Activated T-cell treated with anti-CD3 and anti-CD28 coated beads, Interleukin-2, amount 50 U/mL, for 48 hours (primary cell): Measurements from ENCODE around the gene PDGFB.
A peak's percentile ranks its signal among the peaks of the same experiment; 100 is the strongest.

ENCODE experiments used
- DNase-seq, 2 experiments: peaks; one replicate each; pipeline ENCODE4 v3.0.0-alpha.2; 2020

The PDGFB gene

DNA sequence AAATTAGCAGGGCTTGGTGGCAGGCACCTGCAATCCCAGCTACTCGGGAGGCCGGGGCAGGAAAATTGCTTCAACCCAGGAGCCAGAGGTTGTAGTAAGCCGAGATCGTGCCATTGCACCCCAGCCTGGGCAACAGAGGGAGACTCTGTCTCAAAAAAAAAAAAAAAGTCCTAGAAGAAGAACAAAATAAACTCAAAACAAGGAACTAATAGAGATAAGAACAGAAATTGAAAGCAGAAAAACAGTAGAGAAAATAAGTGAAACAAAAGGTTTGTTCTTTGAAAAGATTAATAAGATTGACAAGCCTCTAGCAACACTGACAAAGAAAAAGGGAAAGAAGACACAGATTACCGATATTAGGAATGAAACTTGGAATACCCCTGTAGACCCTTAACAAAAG, 47.2 kb downstream of the PDGFB start:
- DNase-seq: no peak

- no peak for DNase-seq
Measured at GRCh38 chr22:39194098-39194497, 50.7 kb downstream of the PDGFB start.

DNA sequence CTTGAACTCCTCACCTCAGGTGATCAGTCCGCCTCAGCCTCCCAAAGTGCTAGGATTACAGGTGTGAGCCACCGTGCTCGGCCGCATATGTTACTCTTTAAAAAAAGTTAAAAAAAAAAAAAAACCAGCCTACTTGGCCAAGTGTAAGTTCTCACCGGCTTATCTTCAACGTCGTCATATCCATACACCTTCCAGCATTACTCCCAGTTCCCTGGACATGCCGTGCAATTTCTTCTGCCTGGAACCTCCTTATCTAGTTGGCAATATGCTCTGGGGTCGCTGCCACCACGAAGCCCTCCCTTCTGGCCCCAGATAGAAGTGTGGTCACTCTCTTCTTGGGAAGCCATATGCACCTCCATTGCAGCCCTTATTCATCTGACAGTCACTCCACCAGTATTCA, 56.0 kb downstream of the PDGFB start:
- DNase-seq: no peak

GRCh38 chr22:39185601-39186012, 59.2 kb downstream of the PDGFB start:
- DNase-seq: no peak

- no peak for DNase-seq
Measured at GRCh38 chr22:39184586-39185577, 59.9 kb downstream of the PDGFB start.

- no peak for DNase-seq
Measured at GRCh38 chr22:39183991-39184585, 60.7 kb downstream of the PDGFB start.

DNA sequence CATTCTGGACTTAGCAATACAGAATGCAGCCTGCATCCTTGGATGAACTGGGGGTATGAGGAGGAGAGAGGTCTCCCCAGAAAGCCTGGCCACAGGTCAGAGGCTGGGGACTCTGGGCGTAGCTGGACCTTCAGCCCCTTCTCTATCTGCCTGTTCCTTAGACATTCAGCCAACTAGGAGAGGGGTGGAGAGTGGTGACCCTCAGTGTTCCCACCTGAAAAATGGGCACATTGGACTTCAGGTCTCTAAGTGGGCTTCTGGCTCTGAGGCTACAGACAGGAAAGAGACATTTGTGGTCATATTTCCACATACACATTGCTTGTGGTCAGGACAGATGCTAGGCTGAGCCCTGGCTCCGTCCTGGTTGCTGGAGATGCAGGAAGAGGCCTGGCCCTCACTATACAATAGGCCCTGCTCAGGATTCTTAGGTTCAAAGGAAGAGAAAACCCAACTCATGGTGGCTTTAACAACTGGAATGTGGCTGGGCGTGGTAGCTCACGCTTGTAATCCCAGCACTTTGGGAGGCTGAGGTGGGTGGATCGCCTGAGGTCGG, 62.2 kb downstream of the PDGFB start:
- DNase-seq: no peak

DNA sequence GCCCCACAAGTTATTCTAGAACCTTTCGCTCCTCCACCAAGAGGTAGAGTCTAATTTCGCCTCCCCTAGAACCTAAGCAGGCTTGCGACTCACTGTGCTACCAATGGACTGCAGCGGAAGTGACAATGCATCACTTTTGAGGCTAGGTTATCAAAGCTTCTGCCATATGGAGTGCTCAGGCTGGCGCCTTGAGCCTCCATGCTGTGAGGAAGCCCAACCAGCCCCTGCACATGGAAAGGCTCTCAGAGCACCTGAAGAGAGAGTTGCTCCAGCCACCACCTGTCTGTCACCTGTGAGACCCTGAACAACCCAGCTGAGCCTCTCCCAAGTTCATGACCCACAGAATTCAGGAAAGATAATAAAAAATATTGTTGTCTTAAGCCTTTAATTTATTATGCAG, 63.0 kb downstream of the PDGFB start:
- DNase-seq: no peak

DNA sequence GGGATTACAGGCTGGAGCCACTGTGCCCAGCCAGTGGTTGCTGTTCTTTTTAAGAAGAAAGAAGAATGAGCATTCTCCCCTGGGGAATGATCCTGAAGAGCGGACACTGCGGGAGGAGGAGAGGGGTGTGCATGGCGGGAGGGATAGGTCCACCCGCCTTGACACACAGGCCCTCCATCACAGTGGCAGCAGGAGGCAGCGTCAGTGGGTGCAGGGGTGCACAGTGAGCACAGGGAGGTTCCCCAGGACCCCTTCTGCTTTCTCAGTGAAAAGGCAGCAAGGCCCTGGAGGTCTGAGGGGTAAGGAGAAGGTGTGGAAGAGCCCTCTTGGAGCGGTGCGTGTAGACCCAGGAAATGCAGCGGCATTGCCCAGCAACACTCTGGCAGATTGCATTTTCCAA, 63.4 kb downstream of the PDGFB start:
- DNase-seq: no peak

DNA sequence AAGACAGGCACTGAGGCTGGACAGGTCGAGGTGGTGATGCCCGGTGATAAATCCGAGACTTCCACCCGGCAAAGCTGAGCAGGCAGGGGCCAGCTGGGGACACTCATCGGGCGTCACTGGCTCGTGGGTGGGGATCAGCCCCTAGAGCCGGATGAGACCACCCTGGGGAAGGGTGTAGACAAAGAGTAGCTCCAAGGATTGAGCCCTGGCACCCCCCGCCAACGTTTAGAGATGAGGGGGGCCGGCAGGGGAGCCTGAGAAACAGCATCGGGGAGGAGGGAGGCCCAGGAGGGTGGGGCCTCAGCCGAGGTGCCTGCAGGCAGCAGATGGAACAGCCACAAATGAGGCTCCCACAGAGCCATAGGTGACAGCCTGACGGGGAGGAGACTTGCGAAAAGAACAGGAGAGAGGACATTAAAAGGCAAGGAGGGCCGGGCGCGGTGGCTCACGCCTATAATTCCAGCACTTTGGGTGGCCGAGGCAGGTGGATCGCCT, 64.9 kb downstream of the PDGFB start:
- DNase-seq: no peak

GRCh38 chr22:39179401-39179827, 65.4 kb downstream of the PDGFB start:
- DNase-seq: no peak

DNA sequence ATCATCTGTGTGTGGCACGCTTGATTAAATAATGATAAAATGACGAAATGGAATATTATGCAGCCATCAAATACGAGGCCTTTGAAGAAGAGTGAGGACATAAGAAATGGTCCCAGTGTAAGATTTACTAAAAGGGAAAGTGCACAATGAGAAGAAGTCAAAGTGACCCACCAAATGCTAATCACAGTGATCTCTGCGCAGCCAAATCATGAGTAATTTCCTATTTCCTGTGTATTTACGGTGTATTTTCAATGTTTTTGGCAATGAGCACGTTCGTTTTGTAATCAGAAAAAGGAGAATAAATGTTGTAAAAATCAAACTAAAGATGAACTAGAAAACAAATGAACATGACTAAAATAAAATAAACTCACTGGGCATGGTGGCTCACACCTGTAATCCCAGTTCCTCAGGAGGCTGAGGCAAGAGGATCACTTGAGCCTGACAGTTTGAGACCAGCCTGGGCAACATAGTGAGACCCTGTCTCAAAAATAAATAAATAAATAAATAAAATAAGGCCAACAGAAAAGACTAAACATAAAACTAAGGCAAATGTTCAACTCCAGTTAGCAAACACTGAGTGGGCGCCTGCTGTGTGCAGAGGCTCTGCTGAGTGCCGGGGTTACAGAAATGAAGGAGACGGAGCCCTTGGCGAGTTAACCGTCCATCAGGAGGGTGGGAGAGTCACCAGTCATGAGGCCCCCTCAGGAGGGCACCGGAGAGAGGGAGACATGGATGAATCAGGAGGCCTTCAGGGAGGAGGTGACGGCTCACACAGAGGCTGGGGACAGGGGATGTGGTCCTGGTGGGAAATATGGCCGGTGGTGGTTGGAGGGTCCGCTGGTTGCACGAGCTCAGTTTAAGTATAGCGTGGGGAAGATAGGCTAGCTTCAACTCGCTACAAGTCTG, 66.3 kb downstream of the PDGFB start:
- peak in 1 of 2 experiments; percentile 10 for DNase-seq

- DNase-seq: no peak
Measured at GRCh38 chr22:39177791-39178190, 67.0 kb downstream of the PDGFB start.

DNA sequence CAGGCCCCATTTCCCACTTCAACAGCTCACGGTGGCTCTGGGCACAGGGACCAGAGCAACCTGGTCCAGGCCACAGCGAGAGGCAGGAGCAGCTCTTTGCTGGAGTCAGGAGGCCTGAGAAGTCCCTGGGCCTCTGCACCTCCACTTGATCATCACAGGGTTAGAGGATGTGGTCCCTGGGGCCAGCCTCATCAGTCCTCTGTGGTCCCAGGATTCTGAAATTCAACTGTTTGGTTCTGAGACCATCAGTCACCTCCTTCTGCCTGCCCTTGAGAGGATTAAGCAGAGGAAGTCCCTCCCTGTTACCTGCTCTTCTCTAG, 67.4 kb downstream of the PDGFB start:
- peak in 1 of 2 experiments; percentile 19 for DNase-seq

DNA sequence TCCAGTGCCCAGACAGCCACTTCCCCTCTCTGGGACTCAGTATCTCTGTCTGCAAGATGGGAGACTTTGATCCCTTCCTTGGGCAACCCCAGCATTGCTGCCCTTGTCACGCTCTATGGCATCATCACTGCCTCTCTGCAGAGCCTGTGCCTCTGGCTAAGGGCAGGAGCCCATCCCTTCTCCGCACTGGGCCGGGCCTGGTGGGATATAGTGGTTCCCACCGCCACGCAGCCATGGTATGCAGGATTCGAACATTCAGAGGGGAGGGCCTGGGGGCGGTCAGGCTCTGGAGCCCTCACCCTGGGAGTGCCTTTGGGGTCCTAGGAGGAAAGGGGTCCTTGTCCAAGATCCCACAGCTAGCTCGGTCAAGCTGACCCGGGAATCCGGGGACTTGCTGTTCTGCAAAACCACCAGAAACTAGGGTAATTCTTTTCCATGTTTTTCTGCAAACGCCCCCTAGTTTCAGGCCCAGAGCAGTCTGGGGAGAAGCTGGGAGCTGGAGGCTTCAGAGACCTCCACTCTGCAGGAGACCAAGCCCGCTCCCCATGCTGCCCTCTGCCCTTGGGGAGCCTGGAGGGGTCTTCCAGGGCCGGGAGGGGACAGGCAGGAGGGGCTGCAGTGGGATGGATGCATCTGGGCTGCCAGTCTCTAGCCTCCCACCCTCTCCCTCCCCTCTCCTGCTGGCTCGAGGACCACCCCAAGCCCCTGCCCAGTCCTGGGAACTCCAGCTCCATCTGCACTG, 67.9 kb downstream of the PDGFB start:
- no peak for DNase-seq

- peak in 1 of 2 experiments; percentile 16 for DNase-seq
Measured at GRCh38 chr22:39176143-39176713, 68.6 kb downstream of the PDGFB start.

- no peak for DNase-seq
Measured at GRCh38 chr22:39175353-39176142, 69.2 kb downstream of the PDGFB start.

GRCh38 chr22:39174498-39175352, 70.1 kb downstream of the PDGFB start:
- DNase-seq: peak; percentile 58 to 62

- DNase-seq: peak; percentile 50 to 53
Measured at GRCh38 chr22:39173787-39174497, 70.8 kb downstream of the PDGFB start.
